HG02884 (cell line): ENCODE data around the gene LENG1.

Experiments
- ATAC-seq: cut with Tn5 transposase; IDR thresholded peaks from one replicate; pipeline ENCODE4 v1.9.1; 2021; ENCODE audit warnings: mild to moderate bottlenecking, moderate library complexity; ENCODE audit not compliant: unreplicated experiment

Gene LENG1

GRCh38 chr19:54165222-54165621, 5.7 kb upstream of the LENG1 start:
- no peak for ATAC-seq

GRCh38 chr19:54164369-54165068, 5.0 kb upstream of the LENG1 start:
- no peak for ATAC-seq

GRCh38 chr19:54162884-54163283, 3.4 kb upstream of the LENG1 start:
- no peak for ATAC-seq

GRCh38 chr19:54162241-54162805, 2.8 kb upstream of the LENG1 start:
- ATAC-seq = no peak

GRCh38 chr19:54160854-54161253, 1.3 kb upstream of the LENG1 start:
- no peak for ATAC-seq

- no peak for ATAC-seq
Observed at GRCh38 chr19:54160182-54160811, 776 bp upstream of the LENG1 start.

- ATAC-seq = no peak
Observed at GRCh38 chr19:54158812-54159351, 639 bp downstream of the LENG1 start.

GRCh38 chr19:54156953-54157352, 2.6 kb downstream of the LENG1 start:
- ATAC-seq = no peak

- no peak for ATAC-seq
Observed at GRCh38 chr19:54156490-54156889, 3.0 kb downstream of the LENG1 start.

- ATAC-seq = no peak
Observed at GRCh38 chr19:54155694-54156093, 3.8 kb downstream of the LENG1 start.

GRCh38 chr19:54154603-54155345, 4.7 kb downstream of the LENG1 start:
- ATAC-seq = no peak

GRCh38 chr19:54153731-54154326, 5.7 kb downstream of the LENG1 start:
- no peak for ATAC-seq

GRCh38 chr19:54152878-54153524, 6.5 kb downstream of the LENG1 start:
- ATAC-seq = no peak

GRCh38 chr19:54152267-54152666, 7.3 kb downstream of the LENG1 start:
- no peak for ATAC-seq

- no peak for ATAC-seq
Observed at GRCh38 chr19:54151362-54152035, 8.0 kb downstream of the LENG1 start.

- ATAC-seq = no peak
Observed at GRCh38 chr19:54149021-54149812, 10.3 kb downstream of the LENG1 start.

- no peak for ATAC-seq
Observed at GRCh38 chr19:54148158-54148557, 11.4 kb downstream of the LENG1 start.

- ATAC-seq = no peak
Observed at GRCh38 chr19:54147676-54148075, 11.8 kb downstream of the LENG1 start.

- no peak for ATAC-seq
Observed at GRCh38 chr19:54145541-54146158, 13.9 kb downstream of the LENG1 start.
